Smooth muscle cell (in vitro differentiated cells): ENCODE data around the gene SLC29A1. TPM values are rescaled to one million over a fixed set of nuclear protein-coding genes. Genes with fewer than 3 reads are reported as not detected.

Source experiments
- DNase-seq: peaks from one replicate; lab custom pipeline; 2025; ENCODE audit not compliant: unreplicated experiment; lab: John Stamatoyannopoulos, UW
- H2AFZ ChIP-seq: fragments of 200-600 bp; sonication (generic); 2 replicates; pipeline ENCODE4 v1.6.0; 2016; ENCODE audit warnings: antibody characterized with exemption, low read depth, mild to moderate bottlenecking
- H3F3A ChIP-seq: fragments of 200-600 bp; sonication (generic); 2 replicates; pipeline ENCODE4 v1.6.0; 2017; ENCODE audit warnings: antibody characterized with exemption, low read depth
- H3K27ac ChIP-seq: fragments of 200-600 bp; sonication (generic); 2 replicates; pipeline ENCODE4 v1.5.1; 2016; ENCODE audit warnings: low read depth, mild to moderate bottlenecking
- H3K27me3 ChIP-seq: fragments of 200-600 bp; sonication (generic); 2 replicates; pipeline ENCODE4 v1.6.1; 2016; ENCODE audit warnings: low read depth, mild to moderate bottlenecking
- H3K36me3 ChIP-seq: fragments of 200-600 bp; sonication (generic); 2 replicates; pipeline ENCODE4 v1.5.1; 2016; ENCODE audit warnings: low read depth
- H3K4me1 ChIP-seq: fragments of 200-600 bp; sonication (generic); 2 replicates; pipeline ENCODE4 v1.5.1; 2016; ENCODE audit warnings: low read depth
- H3K4me2 ChIP-seq: fragments of 200-600 bp; sonication (generic); 2 replicates; pipeline ENCODE4 v1.6.0; 2016; ENCODE audit warnings: mild to moderate bottlenecking
- H3K4me3 ChIP-seq: fragments of 200-600 bp; sonication (generic); 2 replicates; pipeline ENCODE4 v1.5.1; 2016; ENCODE audit warnings: mild to moderate bottlenecking
- H3K79me2 ChIP-seq: fragments of 200-600 bp; sonication (generic); 2 replicates; pipeline ENCODE4 v1.6.0; 2016; ENCODE audit warnings: low read depth, mild to moderate bottlenecking
- H3K9ac ChIP-seq: fragments of 200-600 bp; sonication (generic); 2 replicates; pipeline ENCODE4 v1.6.0; 2016; ENCODE audit warnings: low read depth
- H3K9me3 ChIP-seq: fragments of 200-600 bp; sonication (generic); replicated peaks from 2 replicates; pipeline ENCODE4 v1.5.1; 2016; ENCODE audit warnings: low read depth
- H4K20me1 ChIP-seq: fragments of 200-600 bp; sonication (generic); 2 replicates; pipeline ENCODE4 v1.6.0; 2016; ENCODE audit warnings: low read depth
- WGBS: methylation state at CpG from one replicate; pipeline ENCODE4 v1.1.7; 2016; ENCODE audit warnings: low lambda C conversion rate; 5-methylcytosine and 5-hydroxymethylcytosine counted together
- polyA plus RNA-seq: library from polyadenylated mRNA; unstranded; fragments of >200 nt; fragmentation: Nextera tagmentation; extraction: Ambion mirVana; gene quantifications from 2 replicates; pipeline ENCODE4 v1.2.1, GENCODE V29; 2016
- total RNA-seq: library from RNA; depleted of rRNA; stranded (reverse); fragments of >200 nt; gene quantifications from 2 replicates; pipeline ENCODE4 v1.2.3, GENCODE V29; 2014
- TF ChIP-seq, protein P1 (sequence below): fragments of 200-600 bp; sonication (generic); IDR thresholded peaks from 2 replicates; pipeline ENCODE4 v1.5.1; 2017; ENCODE audit warnings: borderline replicate concordance, mild to moderate bottlenecking, antibody characterized with exemption; ENCODE audit not compliant: insufficient read depth, poor library complexity, severe bottlenecking

The SLC29A1 gene
- total and polyA plus RNA-seq, 2 experiments from 2014 or later = 7.4 to 8.0 TPM

- Histone ChIP-seq H3K9ac (no peak overlapping the region), H3K9me3 (no peaks in the 10 kb centered on the region), H3K27me3 (no peaks in the 10 kb centered on the region), H3F3A (peaks cover 5% of the 10 kb centered on the region), H3K36me3 (no peaks in the 10 kb centered on the region), H3K4me3 (no peak overlapping the region), H3K27ac (no peak overlapping the region), H3K4me1 (peaks cover 14% of the 10 kb centered on the region), H2AFZ (no peak overlapping the region), H3K79me2 (peaks cover 14% of the 10 kb centered on the region), H3K4me2 (no peak overlapping the region), H4K20me1 (peaks cover 14% of the 10 kb centered on the region)
- DNase-seq = no peak
- 72% methylated on average over 7 of the region's 7 CpGs for WGBS
- TF ChIP-seq, protein P1, sequence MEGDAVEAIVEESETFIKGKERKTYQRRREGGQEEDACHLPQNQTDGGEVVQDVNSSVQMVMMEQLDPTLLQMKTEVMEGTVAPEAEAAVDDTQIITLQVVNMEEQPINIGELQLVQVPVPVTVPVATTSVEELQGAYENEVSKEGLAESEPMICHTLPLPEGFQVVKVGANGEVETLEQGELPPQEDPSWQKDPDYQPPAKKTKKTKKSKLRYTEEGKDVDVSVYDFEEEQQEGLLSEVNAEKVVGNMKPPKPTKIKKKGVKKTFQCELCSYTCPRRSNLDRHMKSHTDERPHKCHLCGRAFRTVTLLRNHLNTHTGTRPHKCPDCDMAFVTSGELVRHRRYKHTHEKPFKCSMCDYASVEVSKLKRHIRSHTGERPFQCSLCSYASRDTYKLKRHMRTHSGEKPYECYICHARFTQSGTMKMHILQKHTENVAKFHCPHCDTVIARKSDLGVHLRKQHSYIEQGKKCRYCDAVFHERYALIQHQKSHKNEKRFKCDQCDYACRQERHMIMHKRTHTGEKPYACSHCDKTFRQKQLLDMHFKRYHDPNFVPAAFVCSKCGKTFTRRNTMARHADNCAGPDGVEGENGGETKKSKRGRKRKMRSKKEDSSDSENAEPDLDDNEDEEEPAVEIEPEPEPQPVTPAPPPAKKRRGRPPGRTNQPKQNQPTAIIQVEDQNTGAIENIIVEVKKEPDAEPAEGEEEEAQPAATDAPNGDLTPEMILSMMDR = no peak
These were observed 19.9 kb downstream of the SLC29A1 start for GRCh38 chr6:44243345-44243744.

DNA sequence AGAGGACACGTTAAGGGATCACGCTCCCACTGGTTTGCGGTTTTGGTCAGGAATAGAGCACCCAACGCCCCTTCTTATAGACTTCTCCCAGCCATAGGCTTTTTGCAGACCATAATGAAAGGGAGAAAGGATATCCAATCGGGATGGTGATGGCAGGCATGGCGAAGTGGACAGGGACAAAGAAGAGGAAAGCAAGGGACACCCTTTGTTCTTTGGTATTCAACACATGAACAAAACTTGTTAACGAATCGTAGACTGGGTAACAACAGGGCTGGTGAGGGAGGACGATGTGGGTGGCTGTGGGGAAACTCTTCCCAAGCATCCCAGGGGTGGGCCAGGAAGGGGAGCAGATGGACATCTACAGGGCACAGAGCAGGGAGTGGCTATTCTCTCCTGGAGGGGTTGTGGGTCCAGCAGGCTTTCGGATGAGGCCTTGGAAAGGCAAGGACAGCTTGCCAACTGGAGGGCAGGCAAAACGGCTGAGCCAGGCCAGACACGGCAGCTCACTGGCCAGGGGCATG lies 22.1 kb downstream of the SLC29A1 start:
- Histone ChIP-seq H3K27me3 (no peaks in the 10 kb centered on the region), H2AFZ (no peak overlapping the region), H3K4me2 (peak overlapping the region; percentile 93), H3K9ac (no peak overlapping the region), H3K9me3 (no peaks in the 10 kb centered on the region), H3K27ac (peak overlapping the region; percentile 90), H4K20me1 (peaks cover 35% of the 10 kb centered on the region), H3K79me2 (peaks cover 35% of the 10 kb centered on the region), H3K4me1 (peaks cover 29% of the 10 kb centered on the region), H3K4me3 (peak overlapping the region; percentile 89), H3K36me3 (peaks cover 10% of the 10 kb centered on the region), H3F3A (peaks cover 19% of the 10 kb centered on the region)
- 80% methylated on average over 11 of the region's 12 CpGs for WGBS
- TF ChIP-seq, protein P1 = no peak
- no peak for DNase-seq

DNA sequence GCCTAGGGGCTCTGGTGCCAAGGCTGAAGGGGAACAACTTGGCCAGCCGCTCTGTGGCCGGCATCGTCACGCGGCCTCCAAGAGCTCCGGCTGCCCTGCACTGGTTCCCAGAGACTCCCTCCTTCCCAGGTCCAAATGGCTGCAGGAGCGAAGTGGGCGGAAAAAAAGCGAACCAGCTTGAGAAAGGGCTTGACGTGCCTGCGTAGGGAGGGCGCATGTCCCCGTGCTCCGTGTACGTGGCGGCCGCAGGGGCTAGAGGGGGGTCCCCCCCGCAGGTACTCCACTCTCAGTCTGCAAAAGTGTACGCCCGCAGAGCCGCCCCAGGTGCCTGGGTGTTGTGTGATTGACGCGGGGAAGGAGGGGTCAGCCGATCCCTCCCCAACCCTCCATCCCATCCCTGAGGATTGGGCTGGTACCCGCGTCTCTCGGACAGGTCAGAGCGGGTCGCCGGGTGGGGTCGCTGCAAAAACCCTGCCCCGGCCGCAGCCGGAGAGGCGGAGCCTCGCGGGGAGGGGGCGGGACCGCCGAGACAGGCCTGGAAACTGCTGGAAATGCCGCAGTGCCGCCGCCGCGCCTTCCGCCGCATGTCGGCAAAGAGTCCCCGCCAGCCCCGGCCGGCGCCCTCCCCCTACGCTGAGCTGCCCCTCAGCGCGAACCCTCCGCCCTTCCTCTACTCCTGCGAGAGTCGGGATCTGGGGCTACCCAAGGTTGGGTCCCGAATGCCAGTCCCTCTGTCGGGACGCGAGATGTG lies 22.7 kb downstream of the SLC29A1 start:
- H4K20me1 ChIP-seq = peaks cover 41% of the 10 kb centered on the region
- TF ChIP-seq, protein P1 = peak; percentile 20
- H2AFZ ChIP-seq = peak overlapping the region; percentile 99
- DNase-seq = peak; percentile 75
- WGBS = 3% methylated on average over 60 of the region's 62 CpGs
- peak overlapping the region; percentile 90 for H3K27ac ChIP-seq
- H3K9ac ChIP-seq = peak overlapping the region; percentile 93
- no peaks in the 10 kb centered on the region for H3K9me3 ChIP-seq
- H3K27me3 ChIP-seq = no peaks in the 10 kb centered on the region
- H3K4me1 ChIP-seq = peaks cover 29% of the 10 kb centered on the region
- peak overlapping the region; percentile 93 for H3K4me2 ChIP-seq
- peaks cover 12% of the 10 kb centered on the region for H3K36me3 ChIP-seq
- peak overlapping the region; percentile 89 for H3K4me3 ChIP-seq
- H3K79me2 ChIP-seq = peaks cover 42% of the 10 kb centered on the region
- peaks cover 25% of the 10 kb centered on the region for H3F3A ChIP-seq
